Karpas-422 (cell line): ENCODE data around the gene DDX4. TPM values are rescaled to one million over a fixed set of nuclear protein-coding genes. Genes with fewer than 3 reads are reported as not detected.

ENCODE experiments used
- DNase-seq: peaks from one replicate; pipeline ENCODE4 v3.0.0-alpha.2; 2015
- H2AFZ ChIP-seq: fragments of 200-600 bp; sonication (generic); 2 replicates; pipeline ENCODE4 v1.6.1; 2014; ENCODE audit warnings: antibody characterized with exemption, low read length, mixed read lengths
- H3K27ac ChIP-seq: fragments of 200-600 bp; sonication (generic); 2 replicates; pipeline ENCODE4 v1.5.1; 2014; ENCODE audit warnings: mild to moderate bottlenecking, low read length, moderate library complexity
- H3K27me3 ChIP-seq: fragments of 200-600 bp; sonication (generic); 2 replicates; pipeline ENCODE4 v1.6.1; 2014; ENCODE audit warnings: low read length, mixed read lengths
- H3K36me3 ChIP-seq: fragments of 200-600 bp; sonication (generic); 2 replicates; pipeline ENCODE4 v1.6.1; 2014; ENCODE audit warnings: low read length, mixed read lengths; ENCODE audit not compliant: insufficient read depth
- H3K4me1 ChIP-seq: fragments of 200-600 bp; sonication (generic); 2 replicates; pipeline ENCODE4 v1.6.1; 2014; ENCODE audit warnings: mild to moderate bottlenecking, low read length, mixed read lengths
- H3K4me2 ChIP-seq: fragments of 200-600 bp; sonication (generic); 2 replicates; pipeline ENCODE4 v1.6.1; 2014; ENCODE audit warnings: low read length, low read depth, mild to moderate bottlenecking; ENCODE audit not compliant: poor library complexity, severe bottlenecking
- H3K4me3 ChIP-seq: fragments of 200-600 bp; sonication (generic); 2 replicates; pipeline ENCODE4 v1.5.1; 2014; ENCODE audit warnings: mild to moderate bottlenecking, antibody characterized with exemption, low read length, mixed read lengths
- H3K79me2 ChIP-seq: fragments of 200-600 bp; sonication (generic); 2 replicates; pipeline ENCODE4 v1.6.1; 2014; ENCODE audit warnings: mild to moderate bottlenecking, low read length, mixed read lengths
- H3K9ac ChIP-seq: fragments of 200-600 bp; sonication (generic); 2 replicates; pipeline ENCODE4 v1.6.0; 2014; ENCODE audit warnings: low read length
- H3K9me2 ChIP-seq: fragments of 200-600 bp; sonication (generic), shearing (Covaris generic); replicated peaks from 2 replicates; pipeline ENCODE4 v1.6.0; 2014; ENCODE audit warnings: mild to moderate bottlenecking, low read length, moderate library complexity; ENCODE audit not compliant: insufficient read depth
- H3K9me3 ChIP-seq: fragments of 300-700, 200-600 bp; sonication (generic); 2 replicates; pipeline ENCODE4 v1.6.1; 2014; ENCODE audit warnings: low read length, mixed read lengths
- H4K20me1 ChIP-seq: fragments of 200-600 bp; sonication (generic); 2 replicates; pipeline ENCODE4 v1.6.1; 2014; ENCODE audit warnings: mild to moderate bottlenecking, antibody characterized with exemption, low read length, low read depth; ENCODE audit not compliant: insufficient read depth
- total RNA-seq: library from RNA; depleted of rRNA; stranded (reverse); fragments of >200 nt; shearing (Covaris generic); gene quantifications from 2 replicates; pipeline ENCODE4 v1.2.3, GENCODE V29; 2014; ENCODE audit warnings: low replicate concordance

DDX4 gene
- total RNA-seq, 1 experiment from 2014 or later: not detected

DNA sequence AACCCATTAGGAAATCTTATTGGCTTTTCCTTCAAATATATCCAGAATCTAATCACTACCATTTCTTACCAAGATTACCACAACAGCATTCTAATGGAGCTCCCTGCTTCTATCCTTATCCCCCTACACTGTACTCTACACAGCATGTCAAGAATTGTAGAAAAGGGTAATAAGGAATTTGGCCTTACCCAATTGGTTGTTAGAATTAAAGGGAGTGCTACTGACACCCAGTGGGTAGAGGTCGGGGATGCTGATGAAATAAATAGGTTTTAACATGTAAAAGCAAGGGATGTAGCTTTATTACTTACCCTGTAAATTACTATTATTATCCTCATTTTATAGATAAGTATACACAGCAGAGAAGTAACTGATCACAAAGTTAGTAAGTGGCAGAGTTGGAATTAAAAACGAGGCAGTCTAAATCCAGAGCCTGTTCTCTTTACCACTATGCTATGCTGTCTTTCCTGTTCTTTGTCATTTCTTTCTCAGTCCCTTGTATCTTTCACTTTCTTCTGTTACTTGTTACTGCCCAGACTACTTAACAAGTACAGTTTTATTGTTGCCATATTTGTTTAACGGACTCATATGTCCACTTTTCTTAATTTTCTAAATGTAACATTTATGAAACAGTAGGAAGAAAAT is 36.3 kb upstream of the DDX4 start:
- peaks cover 11% of the 10 kb centered on the region for H3K4me1 ChIP-seq
- H3K36me3 ChIP-seq: peaks cover 10% of the 10 kb centered on the region; the same call in 1 of the 2 replicates
- no peaks in the 10 kb centered on the region for H3K9me3 ChIP-seq
- no peak overlapping the region for H3K4me3 ChIP-seq
- no peaks in the 10 kb centered on the region for H3K27me3 ChIP-seq
- H2AFZ ChIP-seq: no peak overlapping the region
- H3K79me2 ChIP-seq: peaks cover 25% of the 10 kb centered on the region
- no peak overlapping the region for H3K27ac ChIP-seq
- no peak overlapping the region for H3K4me2 ChIP-seq
- no peak for DNase-seq
- no peaks in the 10 kb centered on the region for H3K9me2 ChIP-seq
- H3K9ac ChIP-seq: no peak overlapping the region
- no peaks in the 10 kb centered on the region for H4K20me1 ChIP-seq

DNA sequence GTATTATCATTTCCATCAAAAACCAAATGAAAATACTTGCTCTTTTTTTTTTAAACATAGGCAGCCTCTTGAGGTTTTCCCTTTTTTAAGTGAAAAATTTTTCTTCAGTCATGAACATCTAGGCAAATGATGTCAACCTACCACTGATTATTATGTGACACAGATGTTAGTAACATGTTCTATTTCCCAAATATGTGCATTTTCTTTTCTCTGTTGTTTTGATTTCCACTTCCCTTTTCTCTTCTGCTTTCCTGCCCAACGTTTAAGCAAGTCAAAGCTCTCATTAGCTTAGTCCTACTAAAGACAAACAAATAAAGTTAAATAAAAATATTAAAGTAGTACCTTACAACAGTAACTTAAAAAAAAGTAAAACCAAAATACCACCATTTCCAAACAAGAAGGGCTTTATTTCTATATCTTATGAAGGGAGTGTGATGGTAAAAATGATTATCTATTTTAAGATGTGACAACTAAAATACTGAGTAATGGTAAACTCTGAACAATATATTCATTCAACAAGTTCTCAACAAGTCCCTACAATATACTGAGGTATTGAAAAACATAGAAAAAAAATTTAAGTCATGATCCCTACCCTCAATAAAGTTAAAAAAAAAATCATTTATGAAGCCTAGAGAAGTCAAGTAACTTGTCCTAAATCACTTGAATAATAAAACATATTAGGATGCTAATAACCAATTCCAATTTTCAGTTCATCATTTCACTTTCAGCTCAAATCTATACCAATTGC is 35.1 kb upstream of the DDX4 start:
- Histone ChIP-seq H3K9ac (no peak overlapping the region), H3K4me2 (no peak overlapping the region), H4K20me1 (no peaks in the 10 kb centered on the region), H3K36me3 (peaks cover 2% of the 10 kb centered on the region; the same call in 1 of the 2 replicates), H2AFZ (no peak overlapping the region), H3K27ac (no peak overlapping the region), H3K4me3 (no peak overlapping the region), H3K4me1 (peaks cover 11% of the 10 kb centered on the region), H3K79me2 (peaks cover 33% of the 10 kb centered on the region), H3K27me3 (no peaks in the 10 kb centered on the region), H3K9me3 (no peaks in the 10 kb centered on the region), H3K9me2 (no peaks in the 10 kb centered on the region)
- no peak for DNase-seq

DNA sequence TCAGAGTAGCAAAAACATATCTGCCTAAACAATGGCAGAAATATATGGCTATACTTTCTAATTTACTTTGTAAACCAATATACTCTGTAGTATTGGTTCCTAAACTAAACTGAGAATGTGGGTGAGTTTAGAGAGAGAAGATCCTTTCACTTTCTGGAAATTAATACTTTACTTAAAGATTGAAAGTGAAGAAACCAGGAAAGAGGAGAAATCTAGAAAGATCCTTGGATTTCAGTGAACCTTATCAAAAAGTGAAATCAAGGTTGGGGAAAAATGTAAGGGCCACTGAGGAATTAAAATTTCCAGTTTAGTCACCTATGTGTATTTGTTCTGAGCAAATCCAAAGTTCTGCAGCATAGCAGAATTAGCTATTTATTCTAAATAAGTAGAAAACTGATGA is 31.6 kb upstream of the DDX4 start:
- Histone ChIP-seq H3K27ac (no peak overlapping the region), H3K9ac (no peak overlapping the region), H3K79me2 (peaks cover 50% of the 10 kb centered on the region), H3K4me1 (peaks cover 16% of the 10 kb centered on the region), H3K9me2 (no peaks in the 10 kb centered on the region), H3K9me3 (no peaks in the 10 kb centered on the region), H3K4me3 (no peak overlapping the region), H3K27me3 (no peaks in the 10 kb centered on the region), H3K36me3 (no peaks in the 10 kb centered on the region; the same call in 1 of the 2 replicates), H2AFZ (no peak overlapping the region), H4K20me1 (no peaks in the 10 kb centered on the region), H3K4me2 (no peak overlapping the region)
- DNase-seq: no peak

DNA sequence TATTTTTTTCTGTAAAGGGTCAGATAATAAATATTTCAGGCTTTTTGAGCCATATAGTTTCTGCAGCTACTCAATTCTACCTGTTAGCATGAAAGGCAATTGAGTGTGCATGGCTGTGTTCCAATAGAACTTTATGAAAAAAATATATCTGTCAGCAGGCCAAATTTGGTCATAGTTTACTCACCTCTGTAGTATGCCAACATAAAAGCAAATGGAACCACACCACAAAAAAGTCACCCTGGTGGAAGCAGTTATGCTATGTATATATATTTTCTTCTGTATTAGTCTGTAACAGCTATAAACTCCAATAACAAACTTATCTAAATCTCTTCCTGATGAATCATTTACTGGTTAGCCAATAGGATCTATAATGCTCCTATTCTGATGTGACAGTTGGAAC is 29.1 kb upstream of the DDX4 start:
- Histone ChIP-seq H2AFZ (no peak overlapping the region), H3K79me2 (peaks cover 49% of the 10 kb centered on the region), H3K4me3 (no peak overlapping the region), H3K4me1 (peaks cover 21% of the 10 kb centered on the region), H3K9me2 (no peaks in the 10 kb centered on the region), H3K36me3 (no peaks in the 10 kb centered on the region), H3K9ac (no peak overlapping the region), H3K4me2 (no peak overlapping the region), H4K20me1 (no peaks in the 10 kb centered on the region), H3K27me3 (no peaks in the 10 kb centered on the region), H3K9me3 (no peaks in the 10 kb centered on the region), H3K27ac (no peak overlapping the region)
- DNase-seq: no peak

DNA sequence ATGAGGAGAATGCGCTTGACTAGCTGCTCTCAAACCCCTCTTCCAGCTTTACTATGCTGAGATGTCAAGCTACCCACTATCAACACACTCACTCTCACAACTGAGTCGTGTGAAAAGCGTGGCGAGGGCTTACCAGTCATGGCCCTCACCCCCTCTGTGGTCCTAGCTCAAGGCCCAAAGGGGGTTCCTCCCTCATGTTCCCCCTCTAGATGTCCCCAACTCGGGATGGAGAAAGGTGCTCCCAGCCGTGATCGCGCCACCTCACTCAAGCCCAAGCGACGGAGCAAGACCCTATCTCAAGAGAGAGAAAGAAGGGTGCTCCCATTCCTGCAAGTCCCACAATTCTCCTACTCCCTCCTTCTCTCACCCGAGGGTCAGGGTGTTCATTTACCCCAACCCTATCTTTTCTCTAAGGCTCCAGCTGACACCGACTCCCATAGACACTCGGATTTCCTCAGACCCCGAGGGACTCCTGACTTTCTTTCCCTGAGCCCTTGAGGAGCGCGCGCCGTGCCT is 26.3 kb upstream of the DDX4 start:
- Histone ChIP-seq H3K9me3 (no peaks in the 10 kb centered on the region), H3K79me2 (peaks cover 36% of the 10 kb centered on the region), H3K27ac (no peak overlapping the region), H2AFZ (peak overlapping the region; percentile 98), H3K9me2 (no peaks in the 10 kb centered on the region), H3K27me3 (no peaks in the 10 kb centered on the region), H3K36me3 (no peaks in the 10 kb centered on the region), H3K9ac (peak overlapping the region; percentile 88), H3K4me1 (peaks cover 17% of the 10 kb centered on the region), H4K20me1 (no peaks in the 10 kb centered on the region), H3K4me3 (peak overlapping the region; percentile 94), H3K4me2 (peak overlapping the region; percentile 97)
- DNase-seq: no peak

DNA sequence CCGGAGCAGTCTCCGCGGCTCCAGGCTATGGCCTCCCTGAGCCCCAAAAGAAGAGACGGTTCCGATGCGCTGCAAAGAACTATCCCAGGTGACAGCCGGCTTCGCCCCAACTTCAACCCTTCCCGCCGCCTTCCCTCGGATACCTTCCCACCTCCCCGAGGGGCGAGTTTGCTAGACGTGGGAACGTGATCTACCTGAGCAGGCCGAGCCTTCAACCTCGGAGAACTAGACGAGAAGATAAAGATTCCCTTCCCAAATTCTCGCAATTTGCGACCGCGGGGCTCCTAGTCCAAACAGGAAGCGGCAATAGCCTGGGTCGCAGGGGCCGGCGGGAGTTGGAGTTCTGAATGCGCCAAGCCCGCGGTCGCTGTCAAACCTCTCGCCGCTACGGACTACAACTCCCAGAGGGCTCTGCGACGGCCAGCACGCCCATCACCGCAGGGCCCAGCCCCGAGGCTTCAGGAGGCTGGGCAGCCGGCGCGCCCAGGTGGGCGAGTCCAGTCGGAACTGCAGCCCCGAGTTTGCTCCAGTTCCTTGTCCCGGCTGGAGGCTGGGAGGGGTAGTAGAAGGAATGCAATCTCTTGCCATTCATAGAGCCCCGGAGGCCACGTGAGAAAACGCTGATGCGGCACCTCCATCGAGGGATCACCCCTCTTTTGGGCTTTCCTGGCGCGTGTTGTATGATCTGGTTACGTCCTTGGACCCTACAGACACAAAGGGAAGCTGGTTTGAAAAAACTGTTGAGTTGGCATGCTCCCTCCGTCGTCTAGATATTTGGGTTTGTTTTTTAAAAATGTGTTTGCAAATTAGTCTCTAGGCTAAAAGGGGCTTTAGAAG is 25.6 kb upstream of the DDX4 start, which contains the start of gene SLC38A9:
Gene SLC38A9, minus strand, starts transcription at position 302 of the 837 bp plus-strand sequence. CDS start 14,366 bp downstream, outside the sequence.
- H3K9ac ChIP-seq: peak within 1 kb of the TSS; percentile 88
- H3K36me3 ChIP-seq: no peaks in the 10 kb centered on the region
- peaks cover 32% of the 10 kb centered on the region for H3K79me2 ChIP-seq
- H3K4me3 ChIP-seq: peak within 1 kb of the TSS; percentile 94
- DNase-seq: peak; percentile 97
- H3K4me2 ChIP-seq: peak within 1 kb of the TSS; percentile 97
- no peaks in the 10 kb centered on the region for H3K9me3 ChIP-seq
- peak within 1 kb of the TSS; percentile 98 for H2AFZ ChIP-seq
- peaks cover 17% of the 10 kb centered on the region for H3K4me1 ChIP-seq
- H3K9me2 ChIP-seq: no peaks in the 10 kb centered on the region
- no peak within 1 kb of the TSS for H3K27ac ChIP-seq
- H3K27me3 ChIP-seq: no peaks in the 10 kb centered on the region
- H4K20me1 ChIP-seq: no peaks in the 10 kb centered on the region

DNA sequence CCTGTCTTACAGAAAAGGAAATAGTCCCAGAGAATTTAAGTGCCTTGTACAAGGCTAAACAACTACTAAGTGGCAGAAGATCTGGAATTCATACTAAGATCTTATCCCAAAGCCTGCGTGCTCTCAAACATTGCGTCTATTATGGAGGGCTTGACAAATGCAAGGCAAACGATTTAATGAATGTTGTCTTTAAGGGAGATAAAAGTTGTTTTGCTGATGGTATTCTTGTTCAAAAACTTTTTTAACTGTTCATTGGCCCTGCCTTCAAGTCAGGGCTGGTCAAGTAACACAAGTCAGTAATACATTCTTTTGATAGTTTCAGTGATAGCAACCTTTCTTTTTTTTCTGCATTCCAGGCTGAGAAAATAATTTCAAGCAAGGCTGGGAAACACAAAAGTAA is 24.0 kb upstream of the DDX4 start:
- Histone ChIP-seq H4K20me1 (no peaks in the 10 kb centered on the region), H3K9ac (no peak overlapping the region), H3K27ac (no peak overlapping the region), H3K9me3 (no peaks in the 10 kb centered on the region), H3K4me1 (peaks cover 17% of the 10 kb centered on the region), H2AFZ (no peak overlapping the region), H3K9me2 (no peaks in the 10 kb centered on the region), H3K4me3 (no peak overlapping the region), H3K36me3 (no peaks in the 10 kb centered on the region), H3K27me3 (no peaks in the 10 kb centered on the region), H3K79me2 (peaks cover 20% of the 10 kb centered on the region), H3K4me2 (no peak overlapping the region)
- no peak for DNase-seq

DNA sequence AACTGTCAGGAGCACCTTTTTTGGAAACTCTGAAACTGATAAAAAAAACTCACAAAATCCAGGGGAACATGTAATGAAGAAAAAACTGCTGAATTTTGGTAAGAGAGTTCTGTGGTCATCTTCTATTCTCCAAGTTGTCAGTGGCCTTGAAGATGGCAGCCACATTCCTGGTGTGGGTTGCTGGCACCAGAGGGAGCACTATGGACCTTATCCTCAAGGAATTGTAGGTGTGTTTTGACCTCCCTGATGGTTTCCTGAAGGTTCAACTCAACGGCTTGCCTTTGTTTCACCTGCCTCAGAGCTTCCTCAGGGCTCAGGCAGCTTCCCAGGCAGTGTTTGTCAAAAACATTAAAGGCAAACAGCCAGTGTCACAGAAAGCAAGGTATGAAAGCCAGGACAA is 23.5 kb upstream of the DDX4 start:
- no peaks in the 10 kb centered on the region for H3K27me3 ChIP-seq
- H3K9me2 ChIP-seq: no peaks in the 10 kb centered on the region
- H3K4me1 ChIP-seq: peaks cover 17% of the 10 kb centered on the region
- no peak overlapping the region for H2AFZ ChIP-seq
- no peak overlapping the region for H3K9ac ChIP-seq
- H3K36me3 ChIP-seq: no peaks in the 10 kb centered on the region
- H3K9me3 ChIP-seq: no peaks in the 10 kb centered on the region
- no peak overlapping the region for H3K27ac ChIP-seq
- H4K20me1 ChIP-seq: no peaks in the 10 kb centered on the region
- H3K4me2 ChIP-seq: no peak overlapping the region
- H3K4me3 ChIP-seq: no peak overlapping the region
- DNase-seq: no peak
- peaks cover 18% of the 10 kb centered on the region for H3K79me2 ChIP-seq
